Ovary (tissue), 3 donors: Measurements from ENCODE around the gene SGCD.

ENCODE experiments used
- POLR2A ChIP-seq: fragments of 450-650 bp; IDR thresholded peaks from one replicate; pipeline ENCODE4 v1.6.1; 2017; ENCODE audit warnings: antibody characterized with exemption, mild to moderate bottlenecking, moderate library complexity
- TF ChIP-seq, protein P1 (sequence below), 3 donors: fragments of 450-650 bp in 2 of 3; fragments of 200-600 bp in 1 of 3; IDR thresholded peaks; one replicate each; pipeline versions ENCODE4 v1.5.1 to v1.8.0; 2016 to 2022; ENCODE audit warnings: antibody characterized with exemption in 3 of 3, mild to moderate bottlenecking in 1 of 3
- donor health status: DM: no; HTN: no; CAD: no.

DNA sequence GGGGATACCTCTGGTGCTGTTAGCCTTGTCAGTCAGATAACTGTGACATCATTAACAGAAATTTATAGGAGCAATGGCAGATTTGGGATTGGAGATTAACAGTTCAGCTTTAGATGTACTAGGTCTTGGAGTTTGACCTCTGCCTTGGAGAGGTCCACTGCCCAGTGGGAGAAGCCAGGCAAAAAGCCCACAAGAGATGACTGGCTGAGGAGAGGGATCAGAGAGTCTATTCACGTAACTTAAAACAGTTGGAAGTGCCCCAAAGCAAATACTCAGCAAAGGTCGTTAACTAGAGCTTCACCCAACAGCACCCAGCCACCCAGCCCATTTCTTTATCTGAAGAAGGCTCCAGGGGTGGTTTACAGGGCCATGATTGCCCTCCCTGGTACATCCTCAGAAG lies 290.5 kb downstream of the SGCD start:
- TF ChIP-seq, protein P1, sequence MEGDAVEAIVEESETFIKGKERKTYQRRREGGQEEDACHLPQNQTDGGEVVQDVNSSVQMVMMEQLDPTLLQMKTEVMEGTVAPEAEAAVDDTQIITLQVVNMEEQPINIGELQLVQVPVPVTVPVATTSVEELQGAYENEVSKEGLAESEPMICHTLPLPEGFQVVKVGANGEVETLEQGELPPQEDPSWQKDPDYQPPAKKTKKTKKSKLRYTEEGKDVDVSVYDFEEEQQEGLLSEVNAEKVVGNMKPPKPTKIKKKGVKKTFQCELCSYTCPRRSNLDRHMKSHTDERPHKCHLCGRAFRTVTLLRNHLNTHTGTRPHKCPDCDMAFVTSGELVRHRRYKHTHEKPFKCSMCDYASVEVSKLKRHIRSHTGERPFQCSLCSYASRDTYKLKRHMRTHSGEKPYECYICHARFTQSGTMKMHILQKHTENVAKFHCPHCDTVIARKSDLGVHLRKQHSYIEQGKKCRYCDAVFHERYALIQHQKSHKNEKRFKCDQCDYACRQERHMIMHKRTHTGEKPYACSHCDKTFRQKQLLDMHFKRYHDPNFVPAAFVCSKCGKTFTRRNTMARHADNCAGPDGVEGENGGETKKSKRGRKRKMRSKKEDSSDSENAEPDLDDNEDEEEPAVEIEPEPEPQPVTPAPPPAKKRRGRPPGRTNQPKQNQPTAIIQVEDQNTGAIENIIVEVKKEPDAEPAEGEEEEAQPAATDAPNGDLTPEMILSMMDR (IDR thresholded peaks at IDR 0.05) = no peak
- TF ChIP-seq POLR2A = no peak
